Upper lobe of right lung (tissue), 1 donor: ENCODE data around the gene ZBED6. TPM values are rescaled to one million over a fixed set of nuclear protein-coding genes. Genes with fewer than 3 reads are reported as not detected.
A peak's percentile ranks its signal among the peaks of the same experiment; 100 is the strongest.
"Not testable (repeated sequence)": the region's sequence is repeated elsewhere in the genome, so short reads cannot be mapped to it uniquely, and the experiment has no call there.

Experiments
- ATAC-seq: fragments of 200-7000 bp; cut with Tn5 transposase; one replicate; pipeline ENCODE4 v1.9.1; 2020; ENCODE audit warnings: mild to moderate bottlenecking, moderate library complexity
- DNase-seq: peaks from one replicate; pipeline ENCODE4 v3.0.0-alpha.2; 2020
- H3K27ac ChIP-seq: fragments of 200-600 bp; one replicate; pipeline ENCODE4 v1.8.0; 2022
- H3K27me3 ChIP-seq: fragments of 200-600 bp; one replicate; pipeline ENCODE4 v1.8.0; 2022; ENCODE audit warnings: mild to moderate bottlenecking
- H3K36me3 ChIP-seq: fragments of 200-600 bp; one replicate; pipeline ENCODE4 v1.8.0; 2022
- H3K4me1 ChIP-seq: fragments of 200-600 bp; one replicate; pipeline ENCODE4 v1.8.0; 2022
- H3K4me3 ChIP-seq: fragments of 200-600 bp; one replicate; pipeline ENCODE4 v1.8.0; 2022; ENCODE audit warnings: mild to moderate bottlenecking
- H3K9me3 ChIP-seq: fragments of 200-600 bp; one replicate; pipeline ENCODE4 v1.8.0; 2022
- intact Hi-C: fragments of 100-400 bp; cut with DNase I; formaldehyde crosslinking; loops from one replicate; pipeline ENCODE4 v1.11.0; 2022
- total RNA-seq: library from RNA; stranded (reverse); fragmentation: NEBNext Ultra II Directional; extraction: Animal tissue kit (Norgen Biotek cat#: 25700); gene quantifications from one replicate; pipeline ENCODE4 v1.2.1, GENCODE V29; 2021
- TF ChIP-seq, protein P1 (sequence below): fragments of 200-600 bp; IDR thresholded peaks from one replicate; pipeline ENCODE4 v1.8.0; 2022; ENCODE audit warnings: antibody characterized with exemption
- donor health status: DM: no; HTN: yes; CAD: no; lungs with severe emphysema.

Gene ZBED6
- total RNA-seq, 1 donor from 2014 or later: 29.5 TPM

DNA sequence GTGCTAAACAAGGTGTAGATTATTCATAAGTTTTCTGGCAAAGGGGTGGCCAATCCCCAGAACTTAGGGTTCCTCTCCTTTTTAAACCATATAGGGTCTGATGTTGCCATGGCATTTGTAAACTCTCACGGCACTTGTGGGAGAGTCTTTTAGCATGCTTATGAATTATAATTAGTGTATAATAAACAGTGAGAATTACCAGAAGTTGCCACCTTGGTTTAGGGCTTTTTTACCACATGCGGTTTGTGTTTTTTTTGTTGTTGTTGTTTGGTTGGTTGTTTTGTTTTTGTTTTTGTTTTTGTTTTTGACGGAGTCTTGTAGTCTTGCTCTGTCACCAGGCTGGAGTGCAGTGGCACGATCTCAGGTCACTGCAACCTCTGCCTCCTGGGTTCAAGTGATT is 39.4 kb upstream of the ZBED6 start:
- Histone ChIP-seq H3K4me1 (no peaks in the 10 kb centered on the region), H3K27ac (no peak overlapping the region), H3K9me3 (no peaks in the 10 kb centered on the region), H3K4me3 (no peak overlapping the region), H3K27me3 (no peaks in the 10 kb centered on the region), H3K36me3 (no peaks in the 10 kb centered on the region)
- TF ChIP-seq, protein P1, sequence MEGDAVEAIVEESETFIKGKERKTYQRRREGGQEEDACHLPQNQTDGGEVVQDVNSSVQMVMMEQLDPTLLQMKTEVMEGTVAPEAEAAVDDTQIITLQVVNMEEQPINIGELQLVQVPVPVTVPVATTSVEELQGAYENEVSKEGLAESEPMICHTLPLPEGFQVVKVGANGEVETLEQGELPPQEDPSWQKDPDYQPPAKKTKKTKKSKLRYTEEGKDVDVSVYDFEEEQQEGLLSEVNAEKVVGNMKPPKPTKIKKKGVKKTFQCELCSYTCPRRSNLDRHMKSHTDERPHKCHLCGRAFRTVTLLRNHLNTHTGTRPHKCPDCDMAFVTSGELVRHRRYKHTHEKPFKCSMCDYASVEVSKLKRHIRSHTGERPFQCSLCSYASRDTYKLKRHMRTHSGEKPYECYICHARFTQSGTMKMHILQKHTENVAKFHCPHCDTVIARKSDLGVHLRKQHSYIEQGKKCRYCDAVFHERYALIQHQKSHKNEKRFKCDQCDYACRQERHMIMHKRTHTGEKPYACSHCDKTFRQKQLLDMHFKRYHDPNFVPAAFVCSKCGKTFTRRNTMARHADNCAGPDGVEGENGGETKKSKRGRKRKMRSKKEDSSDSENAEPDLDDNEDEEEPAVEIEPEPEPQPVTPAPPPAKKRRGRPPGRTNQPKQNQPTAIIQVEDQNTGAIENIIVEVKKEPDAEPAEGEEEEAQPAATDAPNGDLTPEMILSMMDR: no peak
- DNase-seq (no peak), ATAC-seq (no peak)
- intact Hi-C loops: no loop called here

DNA sequence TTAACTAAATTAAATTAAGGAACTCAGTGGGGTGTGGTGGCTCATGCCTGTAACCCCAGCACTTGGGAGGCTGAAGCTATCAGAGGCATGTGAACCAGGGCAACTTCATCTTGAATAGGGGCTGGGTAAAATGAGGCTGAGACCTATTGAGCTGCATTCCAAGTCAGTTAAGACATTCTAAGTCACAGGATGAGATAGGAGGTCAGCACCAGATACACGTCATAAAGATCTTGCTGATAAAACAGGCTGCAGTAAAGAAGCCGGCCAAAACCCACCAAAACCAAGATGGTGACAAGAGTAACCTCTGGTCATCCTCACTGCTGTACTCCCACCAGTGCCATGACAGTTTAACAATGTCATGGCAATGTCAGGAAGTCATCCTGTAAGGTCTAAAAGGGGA is 36.7 kb upstream of the ZBED6 start:
- ATAC-seq, H3K36me3 ChIP-seq, H3K4me1 ChIP-seq, intact Hi-C loops, H3K9me3 ChIP-seq, H3K27me3 ChIP-seq, DNase-seq, H3K27ac ChIP-seq, H3K4me3 ChIP-seq: not testable (repeated sequence)

DNA sequence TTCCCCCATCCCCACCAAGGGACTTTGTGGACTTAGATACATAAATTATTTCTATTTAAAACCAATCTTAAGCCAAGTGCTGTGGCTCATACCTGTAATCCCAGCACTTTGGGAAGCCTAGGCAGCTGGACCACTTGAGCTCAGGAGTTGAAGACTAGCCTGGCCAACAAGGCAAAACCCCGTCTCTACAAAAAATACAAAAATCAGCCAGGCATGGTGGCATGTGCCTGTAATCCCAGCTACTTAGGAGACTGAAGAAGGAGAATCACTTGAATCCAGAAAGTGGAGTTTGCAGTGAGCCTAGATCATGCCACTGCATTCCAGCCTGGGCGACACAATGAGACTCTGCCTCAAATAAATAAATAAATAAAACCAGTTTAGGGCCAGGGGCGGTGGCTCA is 34.9 kb upstream of the ZBED6 start:
- ATAC-seq (no peak), DNase-seq (peak; percentile 10)
- Histone ChIP-seq H3K9me3 (no peaks in the 10 kb centered on the region), H3K4me1 (no peaks in the 10 kb centered on the region), H3K27ac (no peak overlapping the region), H3K36me3 (no peaks in the 10 kb centered on the region), H3K27me3 (no peaks in the 10 kb centered on the region), H3K4me3 (no peak overlapping the region)
- intact Hi-C loops: no loop called here
- TF ChIP-seq, protein P1: no peak

DNA sequence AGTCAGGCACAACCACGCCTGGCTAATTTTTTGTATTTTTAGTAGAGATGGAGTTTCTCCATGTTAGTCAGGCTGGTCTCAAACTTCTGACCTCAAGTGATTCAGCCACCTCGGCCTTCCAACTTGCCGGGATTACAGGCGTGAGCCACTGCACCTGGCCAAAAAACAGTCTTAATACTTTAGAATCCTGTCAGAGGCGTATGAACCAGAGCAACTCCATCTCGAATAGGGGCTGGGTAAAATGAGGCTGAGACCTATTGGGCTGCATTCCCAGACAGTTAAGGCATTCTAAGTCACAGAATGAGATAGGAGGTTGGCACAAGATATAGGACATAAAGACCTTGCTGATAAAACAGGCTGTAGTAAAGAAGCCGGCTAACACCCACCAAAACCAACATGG is 33.5 kb upstream of the ZBED6 start:
- H3K27ac ChIP-seq, ATAC-seq, H3K4me3 ChIP-seq, H3K36me3 ChIP-seq, intact Hi-C loops, H3K4me1 ChIP-seq, H3K9me3 ChIP-seq, H3K27me3 ChIP-seq: not testable (repeated sequence)
- peak; percentile 9 for DNase-seq

DNA sequence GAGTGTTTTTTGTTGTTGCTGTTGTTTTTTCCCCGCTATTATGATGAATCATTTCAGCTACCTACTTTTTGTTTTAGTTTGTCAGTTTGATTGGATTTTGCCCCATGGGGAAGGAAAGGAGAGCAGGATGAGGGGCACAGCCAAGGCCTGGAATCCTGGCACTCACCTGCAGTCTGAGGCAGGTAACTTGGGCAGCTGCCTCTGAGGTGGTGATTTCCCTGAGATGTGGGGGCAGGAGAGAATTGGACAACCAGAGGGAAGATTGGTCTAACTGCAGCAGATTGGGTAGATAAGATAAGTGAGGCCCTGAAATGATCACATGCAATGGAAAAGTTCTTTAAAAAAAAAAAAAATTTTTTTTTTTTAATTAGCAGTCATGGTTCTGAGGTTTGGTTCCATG is 31.9 kb upstream of the ZBED6 start:
- ATAC-seq (no peak), DNase-seq (peak; percentile 15)
- TF ChIP-seq, protein P1: no peak
- Histone ChIP-seq H3K36me3 (no peaks in the 10 kb centered on the region), H3K4me1 (no peaks in the 10 kb centered on the region), H3K4me3 (no peak overlapping the region), H3K27me3 (no peaks in the 10 kb centered on the region), H3K27ac (no peak overlapping the region), H3K9me3 (no peaks in the 10 kb centered on the region)
- intact Hi-C loops: no loop called here

DNA sequence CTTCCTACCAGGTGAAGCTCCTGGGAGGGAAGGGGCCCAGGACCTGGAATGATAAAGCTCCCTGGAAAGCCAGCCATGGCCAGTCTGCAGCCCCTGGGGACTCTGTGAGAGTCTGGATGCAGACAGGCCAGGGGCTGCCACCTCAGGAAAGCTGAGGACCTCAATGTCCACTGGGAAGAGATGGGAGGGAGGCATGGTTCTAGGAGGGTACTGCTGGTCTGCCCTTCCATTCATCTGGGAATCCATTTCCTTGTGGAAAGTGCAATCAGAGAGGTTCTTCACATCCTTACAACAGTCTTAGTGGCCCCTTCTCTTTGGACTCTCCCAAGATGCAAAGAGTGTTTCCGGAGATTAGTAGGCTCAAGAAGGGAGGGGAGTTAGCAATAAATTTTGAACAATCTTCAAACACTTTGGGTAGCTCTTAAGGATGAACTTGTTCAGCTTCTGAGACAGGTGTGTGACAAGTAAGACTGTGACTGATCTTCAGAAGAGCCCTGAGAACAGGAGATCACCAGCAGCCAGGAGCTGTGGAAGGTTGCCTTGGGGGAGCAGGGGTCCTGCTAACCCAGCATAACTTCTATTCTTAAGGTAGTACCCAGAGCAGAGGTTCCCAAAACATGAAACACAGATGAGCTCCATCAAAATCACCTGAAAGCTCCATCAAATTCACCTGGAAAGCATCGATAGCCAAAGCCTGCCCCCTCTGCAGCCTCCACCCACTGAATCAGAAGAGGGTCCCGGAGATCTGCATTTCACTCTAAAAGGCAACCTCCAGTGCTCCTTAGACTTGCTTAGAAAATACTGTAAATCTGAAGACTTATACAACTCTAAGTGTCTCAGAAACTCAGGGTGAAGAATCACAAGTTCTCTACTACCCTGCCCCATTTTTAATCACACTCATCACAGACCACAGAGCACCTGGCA is 31.1 kb upstream of the ZBED6 start:
- no peaks in the 10 kb centered on the region for H3K36me3 ChIP-seq
- H3K27ac ChIP-seq: peak overlapping the region; percentile 51
- peak; percentile 2 for DNase-seq
- no peaks in the 10 kb centered on the region for H3K4me1 ChIP-seq
- H3K27me3 ChIP-seq: no peaks in the 10 kb centered on the region
- H3K9me3 ChIP-seq: no peaks in the 10 kb centered on the region
- intact Hi-C loops: no loop called here
- TF ChIP-seq, protein P1: no peak
- no peak for ATAC-seq
- no peak overlapping the region for H3K4me3 ChIP-seq
